Vagina (tissue), 2 donors: ENCODE measurements around the gene SOX15.

Experiments
- POLR2A ChIP-seq, 2 donors: fragments of 450-650 bp; IDR thresholded peaks; one replicate each; pipeline ENCODE4 v1.6.1; 2017; ENCODE audit warnings: antibody characterized with exemption in 2 of 2, mild to moderate bottlenecking in 2 of 2, moderate library complexity in 2 of 2
- TF ChIP-seq, protein P1 (sequence below), 3 experiments: fragments of 450-650 bp in 2 of 3; fragments of 200-600 bp in 1 of 3; sonication (generic) in 1 of 3; IDR thresholded peaks; one replicate each; pipeline ENCODE4 v1.5.1; 2017 to 2019; ENCODE audit warnings: antibody characterized with exemption in 3 of 3, mild to moderate bottlenecking in 2 of 3, moderate library complexity in 2 of 3

DNA sequence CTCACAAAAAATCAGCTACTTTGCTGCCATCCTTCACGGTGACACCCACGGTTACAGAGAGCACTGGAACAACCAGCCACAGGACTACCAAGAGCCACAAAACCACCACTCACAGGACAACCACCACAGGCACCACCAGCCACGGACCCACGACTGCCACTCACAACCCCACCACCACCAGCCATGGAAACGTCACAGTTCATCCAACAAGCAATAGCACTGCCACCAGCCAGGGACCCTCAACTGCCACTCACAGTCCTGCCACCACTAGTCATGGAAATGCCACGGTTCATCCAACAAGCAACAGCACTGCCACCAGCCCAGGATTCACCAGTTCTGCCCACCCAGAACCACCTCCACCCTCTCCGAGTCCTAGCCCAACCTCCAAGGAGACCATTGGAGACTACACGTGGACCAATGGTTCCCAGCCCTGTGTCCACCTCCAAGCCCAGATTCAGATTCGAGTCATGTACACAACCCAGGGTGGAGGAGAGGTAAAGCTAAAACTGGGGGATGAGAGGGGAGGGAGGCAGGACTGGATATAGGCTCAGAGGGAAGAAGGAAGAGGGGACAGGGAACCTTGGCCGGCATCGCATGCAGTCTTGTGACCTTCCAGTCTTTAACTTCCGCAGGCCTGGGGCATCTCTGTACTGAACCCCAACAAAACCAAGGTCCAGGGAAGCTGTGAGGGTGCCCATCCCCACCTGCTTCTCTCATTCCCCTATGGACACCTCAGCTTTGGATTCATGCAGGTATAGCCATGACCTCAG lies 9.9 kb downstream of the SOX15 start:
- TF ChIP-seq, protein P1, sequence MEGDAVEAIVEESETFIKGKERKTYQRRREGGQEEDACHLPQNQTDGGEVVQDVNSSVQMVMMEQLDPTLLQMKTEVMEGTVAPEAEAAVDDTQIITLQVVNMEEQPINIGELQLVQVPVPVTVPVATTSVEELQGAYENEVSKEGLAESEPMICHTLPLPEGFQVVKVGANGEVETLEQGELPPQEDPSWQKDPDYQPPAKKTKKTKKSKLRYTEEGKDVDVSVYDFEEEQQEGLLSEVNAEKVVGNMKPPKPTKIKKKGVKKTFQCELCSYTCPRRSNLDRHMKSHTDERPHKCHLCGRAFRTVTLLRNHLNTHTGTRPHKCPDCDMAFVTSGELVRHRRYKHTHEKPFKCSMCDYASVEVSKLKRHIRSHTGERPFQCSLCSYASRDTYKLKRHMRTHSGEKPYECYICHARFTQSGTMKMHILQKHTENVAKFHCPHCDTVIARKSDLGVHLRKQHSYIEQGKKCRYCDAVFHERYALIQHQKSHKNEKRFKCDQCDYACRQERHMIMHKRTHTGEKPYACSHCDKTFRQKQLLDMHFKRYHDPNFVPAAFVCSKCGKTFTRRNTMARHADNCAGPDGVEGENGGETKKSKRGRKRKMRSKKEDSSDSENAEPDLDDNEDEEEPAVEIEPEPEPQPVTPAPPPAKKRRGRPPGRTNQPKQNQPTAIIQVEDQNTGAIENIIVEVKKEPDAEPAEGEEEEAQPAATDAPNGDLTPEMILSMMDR (IDR thresholded peaks at IDR 0.05): no peak
- TF ChIP-seq POLR2A (IDR thresholded peaks at IDR 0.05): no peak
